Measurements from ENCODE around the gene METRN.

DNA sequence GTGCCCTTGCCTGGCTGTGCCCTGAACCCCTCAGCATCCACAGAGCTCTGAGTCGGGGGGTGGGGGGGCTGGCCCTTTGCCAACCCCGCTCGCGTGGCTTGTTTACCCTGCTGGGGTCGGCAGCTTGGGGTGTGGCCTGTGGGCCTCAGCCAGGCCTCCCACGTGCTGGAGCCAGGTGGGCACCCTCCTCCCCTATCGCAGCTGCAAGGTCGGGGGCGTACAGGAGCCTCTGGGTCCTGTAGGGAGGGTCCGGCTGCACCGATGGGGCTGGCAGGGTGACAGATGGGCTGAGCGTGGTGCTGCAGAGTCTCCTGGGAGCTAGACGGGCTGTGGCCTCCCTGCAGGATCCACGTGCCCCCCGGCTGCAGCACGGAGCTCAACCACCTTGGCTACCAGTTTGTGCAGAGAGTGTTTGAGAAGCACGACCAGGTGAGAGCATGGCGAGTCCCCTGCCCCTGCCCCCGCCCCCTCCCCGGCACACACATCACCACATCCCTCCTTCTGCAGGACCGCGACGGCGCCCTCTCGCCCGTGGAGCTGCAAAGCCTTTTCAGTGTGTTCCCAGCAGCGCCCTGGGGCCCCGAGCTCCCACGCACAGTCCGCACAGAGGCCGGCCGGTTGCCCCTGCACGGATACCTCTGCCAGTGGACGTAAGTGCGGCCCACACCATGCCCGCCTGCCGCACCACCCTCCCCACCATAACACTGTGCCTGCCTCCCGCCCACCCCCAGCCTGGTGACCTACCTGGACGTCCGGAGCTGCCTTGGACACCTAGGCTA is 43.4 kb upstream of the METRN start:
- TF ChIP-seq, protein P1, sequence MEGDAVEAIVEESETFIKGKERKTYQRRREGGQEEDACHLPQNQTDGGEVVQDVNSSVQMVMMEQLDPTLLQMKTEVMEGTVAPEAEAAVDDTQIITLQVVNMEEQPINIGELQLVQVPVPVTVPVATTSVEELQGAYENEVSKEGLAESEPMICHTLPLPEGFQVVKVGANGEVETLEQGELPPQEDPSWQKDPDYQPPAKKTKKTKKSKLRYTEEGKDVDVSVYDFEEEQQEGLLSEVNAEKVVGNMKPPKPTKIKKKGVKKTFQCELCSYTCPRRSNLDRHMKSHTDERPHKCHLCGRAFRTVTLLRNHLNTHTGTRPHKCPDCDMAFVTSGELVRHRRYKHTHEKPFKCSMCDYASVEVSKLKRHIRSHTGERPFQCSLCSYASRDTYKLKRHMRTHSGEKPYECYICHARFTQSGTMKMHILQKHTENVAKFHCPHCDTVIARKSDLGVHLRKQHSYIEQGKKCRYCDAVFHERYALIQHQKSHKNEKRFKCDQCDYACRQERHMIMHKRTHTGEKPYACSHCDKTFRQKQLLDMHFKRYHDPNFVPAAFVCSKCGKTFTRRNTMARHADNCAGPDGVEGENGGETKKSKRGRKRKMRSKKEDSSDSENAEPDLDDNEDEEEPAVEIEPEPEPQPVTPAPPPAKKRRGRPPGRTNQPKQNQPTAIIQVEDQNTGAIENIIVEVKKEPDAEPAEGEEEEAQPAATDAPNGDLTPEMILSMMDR (IDR thresholded peaks at IDR 0.05 in 4 of 5, conservative IDR thresholded peaks at IDR 0.05 in 1 of 5): no peak
- no peak for TF ChIP-seq POLR2A (IDR thresholded peaks at IDR 0.05)
